Tibial nerve (tissue), 3 donors: Measurements from ENCODE around the gene HOMER3.

Source experiments
- CTCF ChIP-seq, 5 experiments: fragments of 200-600 bp in 3 of 5; fragments of 450-650 bp in 2 of 5; sonication (generic) in 3 of 5; IDR thresholded peaks; one replicate each; pipeline ENCODE4 v1.5.1; 2016 to 2019; ENCODE audit warnings: antibody characterized with exemption in 5 of 5, mild to moderate bottlenecking in 3 of 5, moderate library complexity in 2 of 5
- POLR2A ChIP-seq, 2 donors: fragments of 450-650 bp; IDR thresholded peaks; one replicate each; pipeline ENCODE4 v1.6.1; 2017; ENCODE audit warnings: antibody characterized with exemption in 2 of 2, mild to moderate bottlenecking in 2 of 2, moderate library complexity in 2 of 2

- TF ChIP-seq CTCF (IDR thresholded peaks at IDR 0.05) (no peak), POLR2A (IDR thresholded peaks at IDR 0.05) (no peak)
These were observed 13.1 kb upstream of the HOMER3 start for GRCh38 chr19:18954094-18954493.
